Measurements from ENCODE around the gene HOXA9.

The HOXA9 gene

GRCh38 chr7:27112955-27113949 lies 52.1 kb downstream of the HOXA9 start:
- DNase-seq (ENCODE audit: low read depth in 2 of 2), result no peak

All from stimulated activated CD4-positive, alpha-beta T cell treated with anti-CD3 and anti-CD28 coated beads, Interleukin-15, amount 100 ng/mL, for 48 hours (primary cell).